Measurements from ENCODE around the gene TCERG1. TPM values are rescaled to one million over a fixed set of nuclear protein-coding genes. Genes with fewer than 3 reads are reported as not detected.

TCERG1 gene
- polyA plus RNA-seq, 1 donor from 2014 or later, result 238 TPM

DNA sequence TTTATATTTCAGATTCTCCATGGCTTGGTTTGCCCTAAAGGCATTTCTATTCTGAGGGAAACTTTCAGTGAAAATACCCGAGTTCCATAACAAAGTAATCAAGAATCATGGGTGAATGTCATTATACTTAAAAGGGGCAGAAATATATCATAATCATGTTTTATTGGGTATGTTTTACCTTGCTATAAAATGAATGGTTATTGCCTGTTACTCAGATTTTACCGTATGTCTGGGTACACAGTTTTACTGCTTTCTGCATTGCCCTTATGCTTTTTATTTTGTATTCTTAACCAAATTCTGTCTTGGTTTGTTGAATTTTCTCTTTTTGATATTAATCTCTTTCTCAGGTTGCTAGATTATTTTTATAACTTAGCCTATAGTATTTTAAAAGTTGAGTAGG lies 66.3 kb downstream of the TCERG1 start:
- Histone ChIP-seq H3K4me2 (ENCODE audit: low read length) (no peak overlapping the region), H3K27ac (ENCODE audit: low read length) (no peak overlapping the region), H3F3A (ENCODE audit: insufficient read depth, low read length, poor library complexity, severe bottlenecking) (no peaks in the 10 kb centered on the region), H2AFZ (ENCODE audit: low read depth, low read length) (no peak overlapping the region), H3K4me3 (ENCODE audit: low read length) (no peak overlapping the region), H4K20me1 (ENCODE audit: insufficient read depth) (no peaks in the 10 kb centered on the region), H3K9me3 (ENCODE audit: low read length) (no peaks in the 10 kb centered on the region), H3K9ac (ENCODE audit: low read length) (no peak overlapping the region), H3K9me2 (ENCODE audit: insufficient read depth, low read length) (no peaks in the 10 kb centered on the region), H3K79me2 (replicated peaks; ENCODE audit: insufficient read depth, low read length) (no peaks in the 10 kb centered on the region), H3K36me3 (ENCODE audit: insufficient read depth, low read length) (peaks cover 10% of the 10 kb centered on the region), H3K27me3 (ENCODE audit: insufficient read depth, low read depth, low read length) (no peaks in the 10 kb centered on the region)
- TF ChIP-seq EZH2 (IDR thresholded peaks at IDR 0.05; ENCODE audit: borderline replicate concordance, insufficient read depth, low read length, poor library complexity, severe bottlenecking) (no peak), TAF1 (IDR thresholded peaks at IDR 0.05; ENCODE audit: low read depth) (no peak), EP300 (conservative IDR thresholded peaks at IDR 0.05; ENCODE audit: poor library complexity, severe bottlenecking) (no peak), MXI1 (conservative IDR thresholded peaks at IDR 0.05; ENCODE audit: poor library complexity, severe bottlenecking) (no peak), SMC3 (conservative IDR thresholded peaks at IDR 0.05; ENCODE audit: poor library complexity) (no peak), RAD21 (conservative IDR thresholded peaks at IDR 0.05) (no peak), POLR2AphosphoS5 (IDR thresholded peaks at IDR 0.05) (no peak), CTCF (IDR thresholded peaks at IDR 0.05; ENCODE audit: poor library complexity, severe bottlenecking) (no peak), REST (IDR thresholded peaks at IDR 0.05; ENCODE audit: borderline replicate concordance) (no peak)

GRCh38 chr5:146514575-146514974 lies 67.4 kb downstream of the TCERG1 start:
- no peaks in the 10 kb centered on the region for H3K9me2 ChIP-seq (ENCODE audit: insufficient read depth, low read length)

More at GRCh38 chr5:146514575-146514974, 67.4 kb downstream of the TCERG1 start:
- Histone ChIP-seq H2AFZ (ENCODE audit: low read depth, low read length) (no peak overlapping the region), H3K27me3 (ENCODE audit: insufficient read depth, low read depth, low read length) (no peaks in the 10 kb centered on the region), H3K4me2 (ENCODE audit: low read length) (no peak overlapping the region), H3K36me3 (ENCODE audit: insufficient read depth, low read length) (peaks cover 2% of the 10 kb centered on the region), H3K9me3 (ENCODE audit: low read length) (no peaks in the 10 kb centered on the region), H3K79me2 (replicated peaks; ENCODE audit: insufficient read depth, low read length) (no peaks in the 10 kb centered on the region), H4K20me1 (ENCODE audit: insufficient read depth) (no peaks in the 10 kb centered on the region), H3F3A (ENCODE audit: insufficient read depth, low read length, poor library complexity, severe bottlenecking) (no peaks in the 10 kb centered on the region), H3K9ac (ENCODE audit: low read length) (no peak overlapping the region), H3K27ac (ENCODE audit: low read length) (no peak overlapping the region), H3K4me3 (ENCODE audit: low read length) (no peak overlapping the region)
- TF ChIP-seq EP300 (conservative IDR thresholded peaks at IDR 0.05; ENCODE audit: poor library complexity, severe bottlenecking) (no peak), POLR2AphosphoS5 (IDR thresholded peaks at IDR 0.05) (no peak), RAD21 (conservative IDR thresholded peaks at IDR 0.05) (no peak), EZH2 (IDR thresholded peaks at IDR 0.05; ENCODE audit: borderline replicate concordance, insufficient read depth, low read length, poor library complexity, severe bottlenecking) (no peak), CTCF (IDR thresholded peaks at IDR 0.05; ENCODE audit: poor library complexity, severe bottlenecking) (no peak), TAF1 (IDR thresholded peaks at IDR 0.05; ENCODE audit: low read depth) (no peak), REST (IDR thresholded peaks at IDR 0.05; ENCODE audit: borderline replicate concordance) (no peak), SMC3 (conservative IDR thresholded peaks at IDR 0.05; ENCODE audit: poor library complexity) (no peak), MXI1 (conservative IDR thresholded peaks at IDR 0.05; ENCODE audit: poor library complexity, severe bottlenecking) (no peak)

Measured in neural cell (in vitro differentiated cells).